ENCODE results near the gene CXCR2.
"Not testable (repeated sequence)": the region's sequence is repeated elsewhere in the genome, so short reads cannot be mapped to it uniquely, and the experiment has no call there.

The CXCR2 gene

DNA sequence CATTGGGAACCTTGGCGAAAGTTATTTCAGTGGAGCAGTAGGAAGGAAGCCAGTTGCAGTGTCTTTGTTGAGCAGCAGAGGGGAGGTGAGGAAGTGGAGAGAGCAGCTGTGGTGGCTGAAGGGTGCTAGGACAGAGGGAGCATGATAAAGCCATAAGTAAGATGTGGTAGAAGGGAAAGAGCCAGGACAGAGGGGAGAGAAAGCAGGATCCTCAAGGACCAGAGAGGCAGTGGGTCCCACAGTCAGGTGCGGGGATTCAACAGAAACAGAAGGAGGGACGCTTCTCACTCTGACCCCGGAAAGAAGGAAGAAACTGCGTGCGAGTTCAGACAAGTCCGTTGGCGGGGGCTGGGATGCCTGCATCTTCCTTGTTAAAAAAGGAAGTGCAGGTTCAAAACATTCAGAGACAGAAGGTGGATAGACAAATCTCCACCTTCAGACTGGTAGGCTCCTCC is at the start of gene CXCR2:
TSS of gene CXCR2 (plus strand) at position 403 of the 455 bp plus-strand sequence. CDS start 8,774 bp downstream, outside the sequence.
- no peak for DNase-seq (ENCODE audit: low read depth in 3 of 3)

DNA sequence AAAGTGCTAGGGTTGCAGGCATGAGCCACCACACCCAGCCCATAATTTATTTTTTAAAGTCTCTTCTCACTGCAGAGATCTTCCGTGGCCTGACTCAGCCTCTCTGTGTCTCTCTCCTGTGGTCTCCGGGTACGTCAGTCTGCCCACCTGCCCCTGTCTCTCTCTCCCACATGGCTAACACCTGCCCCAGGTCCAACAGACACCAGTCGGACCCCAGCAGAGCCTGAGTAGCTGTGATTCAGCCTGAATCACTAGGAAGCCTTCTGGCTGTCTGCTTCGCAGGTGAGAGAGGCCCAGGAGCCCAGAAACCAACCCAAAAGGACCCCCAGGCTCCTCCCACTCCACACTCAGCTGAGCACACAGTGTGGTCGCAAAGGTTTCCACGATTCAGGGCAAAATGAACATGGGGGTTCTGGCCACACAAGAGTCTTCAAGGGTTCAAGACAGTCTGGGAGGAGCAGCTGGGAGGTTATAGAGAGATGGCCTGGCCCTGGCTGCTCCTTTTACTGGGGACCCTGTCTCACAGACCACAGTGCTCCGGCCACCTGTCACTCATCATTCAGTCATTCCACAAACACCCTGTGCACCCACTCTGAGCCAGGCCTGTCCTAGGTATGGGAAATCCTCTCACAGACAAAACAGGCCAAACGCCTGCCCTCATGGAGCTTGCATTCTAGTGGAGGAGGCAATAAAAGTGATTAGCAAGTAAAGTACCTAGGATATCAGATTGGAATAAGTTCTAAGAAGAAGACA is 48.2 kb upstream of the CXCR2 start:
- no peak for DNase-seq (ENCODE audit: low read depth in 3 of 3)

DNA sequence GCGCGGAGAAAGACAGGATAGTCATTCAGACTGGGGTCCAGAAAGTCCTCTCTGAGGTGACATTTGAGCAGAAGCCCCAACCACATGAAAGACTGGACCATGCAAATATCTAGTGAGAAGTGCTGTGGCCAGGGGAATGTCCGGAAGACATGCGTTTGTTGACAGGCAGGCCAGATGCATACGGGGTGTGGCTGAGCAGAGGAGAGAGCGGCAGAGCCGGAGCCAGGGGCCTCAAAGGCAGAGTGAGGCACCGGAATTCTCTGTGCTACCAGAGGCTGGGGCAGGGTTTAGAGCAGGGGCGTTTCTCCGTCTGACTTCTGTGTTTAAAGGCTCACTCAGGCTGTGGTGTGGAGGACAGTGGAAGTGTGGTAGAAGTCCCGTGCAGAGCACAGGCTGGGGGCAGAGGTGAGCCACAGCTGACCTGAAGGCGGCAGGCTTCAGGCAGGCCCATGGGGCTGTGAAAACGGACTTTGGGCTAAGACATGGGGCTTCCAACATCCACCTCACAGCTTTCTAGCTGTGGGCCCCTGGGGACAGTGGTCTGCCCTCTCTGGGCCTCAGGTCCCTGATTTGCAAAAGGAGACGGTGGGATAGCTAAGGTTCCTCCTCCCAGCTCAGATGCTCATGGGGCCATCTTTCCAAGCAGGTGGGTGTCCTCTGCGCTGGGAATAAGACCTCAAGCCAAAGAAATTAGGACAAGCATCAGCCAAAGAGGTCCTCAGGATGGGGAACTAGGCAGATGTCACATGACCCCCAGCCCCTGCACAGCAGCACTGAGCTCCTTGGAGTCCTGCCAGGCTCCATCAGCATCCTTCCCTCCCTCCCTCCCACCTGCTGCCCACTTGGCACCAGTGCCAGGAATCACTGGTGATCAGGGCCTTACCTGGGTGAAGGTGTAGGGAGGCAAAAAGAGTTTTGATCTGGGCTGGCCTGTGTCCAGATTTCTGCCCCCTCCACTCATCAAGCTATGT is 45.6 kb upstream of the CXCR2 start:
- DNase-seq (ENCODE audit: low read depth in 3 of 3), result no peak

DNA sequence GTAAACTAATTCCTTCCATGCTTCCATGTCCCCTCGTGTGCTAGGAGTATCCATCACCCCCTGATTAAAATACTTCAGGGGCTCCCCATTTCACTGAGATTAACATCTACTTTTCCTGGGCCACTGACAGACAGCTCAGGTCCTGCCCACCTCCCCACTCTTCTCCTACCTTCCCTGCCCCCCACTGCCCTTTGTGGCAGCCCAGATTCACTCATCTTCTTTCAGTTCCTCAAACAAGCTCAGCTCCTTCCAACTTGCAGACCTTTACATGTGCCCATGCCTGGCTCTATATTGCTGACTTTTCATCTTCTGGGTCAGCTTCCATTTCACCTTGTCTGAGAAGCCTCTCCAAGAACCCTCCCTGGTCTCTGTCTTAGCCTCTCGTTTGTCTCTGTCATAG is 44.8 kb upstream of the CXCR2 start:
- DNase-seq (ENCODE audit: low read depth in 3 of 3), result no peak

DNA sequence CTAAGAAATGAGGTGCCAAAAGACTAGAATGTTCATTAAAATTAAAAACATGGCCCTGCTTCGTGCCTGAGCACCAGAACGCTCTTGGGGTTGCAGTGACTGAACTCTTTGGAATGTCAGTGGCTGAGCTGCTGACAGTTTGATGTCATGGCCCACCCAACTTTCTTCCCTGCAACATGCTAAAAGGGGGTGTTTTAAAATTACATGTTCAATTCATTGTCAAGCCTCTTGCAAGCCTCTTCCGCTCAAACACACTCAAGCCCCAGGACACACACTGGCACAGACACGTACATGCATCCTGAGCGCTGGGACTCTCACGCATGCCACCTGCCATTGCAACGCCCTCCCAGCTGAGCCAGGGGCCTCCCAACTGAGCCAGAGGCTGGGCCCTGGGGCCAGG is 44.1 kb upstream of the CXCR2 start:
- no peak for DNase-seq (ENCODE audit: low read depth in 3 of 3)

DNA sequence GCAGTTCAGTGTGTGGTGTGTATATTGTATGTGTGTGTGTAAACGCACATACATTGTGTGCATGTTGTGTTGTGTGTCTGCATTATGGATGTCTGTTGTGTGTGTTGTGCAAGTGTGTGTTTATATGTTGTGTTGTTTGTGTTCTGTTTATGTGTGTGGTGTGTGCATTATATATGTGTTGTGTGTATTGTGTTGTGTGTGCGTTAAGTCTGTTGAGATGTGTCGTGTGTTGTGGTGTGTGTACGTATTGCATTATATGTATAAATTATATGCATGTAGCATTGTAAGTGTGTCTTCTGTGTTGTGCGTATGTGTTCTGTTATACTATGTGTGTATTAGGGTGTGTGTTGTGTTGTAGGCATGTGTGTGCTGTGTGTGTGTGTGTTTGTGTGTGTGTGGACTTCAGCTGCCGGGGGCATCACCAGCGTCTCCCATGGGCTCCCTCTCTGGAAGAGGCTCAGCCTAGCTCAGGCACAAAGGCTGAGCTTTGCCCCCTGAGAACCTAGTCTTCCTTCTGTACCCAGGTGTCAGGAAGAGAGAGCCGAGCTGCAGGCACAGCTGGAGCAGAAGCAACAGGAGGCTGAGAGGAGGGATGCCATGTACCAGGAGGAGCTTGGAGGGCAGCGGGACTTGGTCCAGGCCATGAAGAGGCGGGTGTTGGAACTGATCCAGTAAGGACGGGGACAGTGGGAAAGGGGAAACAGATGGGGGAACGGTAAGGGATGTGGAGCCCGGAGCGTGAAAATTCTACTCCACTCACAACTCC is 43.1 kb upstream of the CXCR2 start:
- DNase-seq (ENCODE audit: low read depth in 3 of 3), result no peak

DNA sequence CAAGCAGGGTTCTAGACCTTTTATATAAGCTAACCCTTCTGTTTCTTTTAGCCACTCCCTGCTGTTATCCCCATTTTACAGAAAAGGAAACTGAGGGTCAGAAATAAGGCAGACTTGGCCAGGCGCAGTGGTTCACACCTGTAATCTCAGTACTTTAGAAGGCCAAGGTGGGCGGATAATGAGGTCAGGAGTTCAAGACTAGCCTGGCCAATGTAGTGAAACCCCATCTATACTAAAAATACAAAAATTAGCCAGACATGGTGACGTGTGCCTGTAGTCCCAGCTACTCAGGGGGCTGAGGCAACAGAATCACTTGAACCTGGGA is 42.5 kb upstream of the CXCR2 start:
- no peak for DNase-seq (ENCODE audit: low read depth in 3 of 3)

DNA sequence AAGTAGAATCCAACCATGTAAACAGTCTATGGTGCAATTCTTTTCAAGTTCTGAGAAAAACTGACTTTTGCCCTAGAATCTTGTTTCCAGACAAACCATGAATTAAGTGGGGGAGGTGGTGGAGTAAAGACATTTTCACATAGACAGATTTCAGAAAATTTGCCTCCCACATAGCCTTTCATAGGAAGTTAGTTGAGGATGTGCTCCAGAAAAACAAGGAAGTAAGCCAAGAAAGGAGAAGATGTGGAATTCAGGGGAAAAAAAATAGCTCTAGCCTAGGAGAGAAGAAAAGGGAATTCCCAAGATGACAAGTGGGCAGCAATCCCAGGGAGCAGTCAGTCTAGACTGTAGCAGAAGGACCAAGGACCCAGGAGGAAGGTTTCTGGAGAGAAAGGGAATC is 39.4 kb upstream of the CXCR2 start:
- no peak for DNase-seq (ENCODE audit: low read depth in 3 of 3)

DNA sequence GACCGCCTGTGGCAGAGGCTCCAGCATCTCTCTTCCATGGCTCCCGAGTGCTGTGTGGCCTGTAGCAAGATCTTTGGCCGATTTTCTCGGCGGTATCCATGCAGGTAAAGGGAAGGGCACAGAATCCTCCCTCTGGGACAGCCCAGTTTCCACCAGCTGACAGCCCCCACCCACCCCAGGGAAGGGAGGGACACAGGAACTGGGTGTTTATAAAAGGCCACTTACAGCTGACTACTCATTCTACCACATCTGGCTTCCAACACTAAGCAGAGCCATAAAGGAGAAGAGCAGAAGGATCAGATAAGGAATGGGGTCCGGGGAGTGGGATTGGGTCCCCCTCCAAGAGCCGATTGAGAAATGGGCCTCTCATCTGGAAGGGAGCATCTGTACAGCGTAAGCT is 36.6 kb upstream of the CXCR2 start:
- no peak for DNase-seq (ENCODE audit: low read depth in 3 of 3)

DNA sequence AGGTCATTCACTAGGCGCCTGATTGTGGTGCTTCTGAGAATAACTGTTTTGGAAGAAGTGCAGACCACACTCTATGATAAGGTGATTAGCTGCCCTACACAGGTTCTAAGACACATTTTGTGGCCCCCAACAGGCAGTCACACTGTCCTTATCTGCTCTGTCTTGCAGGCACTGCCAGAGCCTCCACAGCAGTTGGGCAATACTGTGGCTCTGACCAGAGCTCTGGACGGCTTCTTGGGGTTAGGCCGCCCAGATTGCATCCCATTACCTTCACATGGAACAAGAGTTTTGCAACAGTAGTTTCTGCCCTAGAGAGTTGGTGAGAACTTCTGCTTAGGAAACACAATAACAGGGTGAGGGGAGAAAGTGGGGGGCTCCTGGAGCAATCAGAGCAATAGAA is 34.1 kb upstream of the CXCR2 start:
- no peak for DNase-seq (ENCODE audit: low read depth in 3 of 3)

DNA sequence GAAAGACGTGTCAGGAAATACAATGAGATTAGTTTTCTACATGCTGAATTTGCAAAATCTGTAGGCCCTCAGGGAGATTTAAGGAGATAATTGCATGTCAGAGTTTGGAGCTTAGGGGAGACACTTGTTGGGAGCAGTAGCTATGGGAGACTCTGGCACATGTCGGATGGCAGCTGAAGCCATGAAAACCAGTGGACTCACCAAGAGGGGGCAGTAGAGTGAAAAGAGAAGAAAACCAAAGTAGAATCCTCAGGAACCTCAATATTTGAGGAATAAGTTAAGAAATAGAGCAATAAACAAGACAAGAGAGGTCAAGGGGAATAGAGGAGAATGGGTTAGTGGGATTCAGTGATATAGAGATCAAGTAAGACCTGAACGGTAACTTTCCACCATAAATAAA is 31.9 kb upstream of the CXCR2 start:
- no peak for DNase-seq (ENCODE audit: low read depth in 3 of 3)

DNA sequence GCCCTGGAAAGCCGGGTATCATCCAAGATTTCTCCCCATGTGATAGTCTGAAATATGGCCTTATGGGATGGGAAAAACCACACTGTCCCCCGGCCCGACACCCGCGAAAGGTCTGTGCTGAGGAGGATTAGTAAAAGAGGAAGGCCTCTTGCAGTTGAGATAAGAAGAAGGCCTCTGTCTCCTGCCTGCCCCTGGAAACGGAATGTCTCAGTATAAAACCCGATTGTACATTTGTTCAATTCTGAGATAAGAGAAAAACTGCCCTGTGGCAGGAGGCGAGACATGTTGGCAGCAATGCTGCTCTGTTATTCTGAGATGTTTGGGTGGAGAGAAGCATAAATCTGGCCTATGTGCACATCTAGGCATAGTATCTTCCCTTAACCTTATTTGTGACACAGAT is 30.0 kb upstream of the CXCR2 start:
- no peak for DNase-seq (ENCODE audit: low read depth in 3 of 3)

DNA sequence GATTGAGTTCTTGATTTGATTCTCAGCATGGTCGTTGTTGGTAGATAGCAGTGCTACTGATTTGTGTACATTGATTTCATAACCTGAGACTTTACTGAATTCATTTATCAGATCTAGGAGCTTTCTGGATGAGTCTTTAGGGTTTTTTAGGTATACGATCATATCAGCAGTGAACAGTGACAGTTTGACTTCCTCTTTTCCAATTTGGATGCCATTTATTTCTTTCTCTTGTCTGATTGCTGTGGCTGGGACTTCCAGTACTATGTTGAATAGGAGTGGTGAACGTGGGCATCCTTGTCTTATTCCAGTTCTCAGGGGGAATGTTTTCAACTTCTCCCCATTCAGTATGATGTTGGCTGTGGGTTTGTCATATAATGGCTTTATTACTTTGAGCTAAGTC is 27.9 kb upstream of the CXCR2 start:
- no peak for DNase-seq (ENCODE audit: low read depth in 3 of 3)

DNA sequence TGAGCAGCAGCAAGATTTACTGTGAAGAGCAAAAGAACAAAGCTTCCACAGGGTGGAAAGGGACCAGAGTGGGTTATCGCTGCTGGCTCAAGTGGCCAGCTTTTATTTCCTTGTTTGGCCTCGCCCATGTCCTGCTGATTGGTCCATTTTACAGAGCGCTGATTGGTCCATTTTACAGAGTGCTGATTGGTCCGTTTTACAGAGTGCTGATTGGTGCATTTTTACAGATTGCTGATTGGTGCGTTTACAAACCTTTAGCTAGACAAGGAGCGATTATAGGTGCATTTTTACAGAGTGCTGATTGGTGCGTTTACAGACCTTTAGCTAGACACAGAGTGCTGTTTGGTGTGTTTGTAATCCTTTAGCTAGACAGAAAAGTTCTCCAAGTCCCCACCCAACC is 17.0 kb upstream of the CXCR2 start:
- not testable (repeated sequence) for DNase-seq (ENCODE audit: low read depth in 3 of 3)

DNA sequence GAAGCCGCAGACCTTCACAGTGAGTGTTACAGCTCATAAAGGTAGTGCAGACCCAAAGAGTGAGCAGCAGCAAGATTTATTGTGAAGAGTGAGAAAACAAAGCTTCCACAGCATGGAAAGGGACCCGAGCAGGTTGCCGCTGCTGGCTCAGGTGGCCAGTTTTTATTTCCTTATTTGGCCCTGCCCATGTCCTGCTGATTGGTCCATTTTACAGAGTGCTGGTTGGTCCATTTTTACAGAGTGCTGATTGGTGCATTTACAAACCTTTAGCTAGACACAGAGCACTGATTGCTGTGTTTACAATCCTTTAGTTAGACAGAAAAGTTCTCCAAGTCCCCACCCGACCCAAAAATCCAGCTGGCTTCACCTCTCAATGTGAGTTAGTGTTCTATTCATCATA is 4.0 kb upstream of the CXCR2 start:
- not testable (repeated sequence) for DNase-seq (ENCODE audit: low read depth in 3 of 3)

DNA sequence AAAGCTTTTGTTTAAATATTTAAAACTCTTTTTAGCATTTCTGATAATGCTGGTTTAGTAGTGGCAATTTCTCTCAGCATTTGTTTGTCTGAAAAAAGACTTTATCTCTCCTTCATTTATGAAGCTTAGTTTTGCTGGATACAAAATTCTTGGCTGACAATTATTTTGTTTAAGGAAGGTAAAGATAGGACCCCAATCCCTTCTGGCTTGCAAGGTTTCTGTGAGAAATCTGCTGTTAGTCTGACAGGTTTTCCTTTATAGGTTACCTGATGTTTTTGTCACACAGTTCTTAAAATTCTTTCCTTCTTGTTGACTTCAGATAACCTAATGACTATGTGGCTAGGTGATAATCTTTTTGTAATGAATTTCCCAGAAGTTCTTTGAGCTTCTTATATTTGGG is 3.5 kb upstream of the CXCR2 start:
- not testable (repeated sequence) for DNase-seq (ENCODE audit: low read depth in 3 of 3)

DNA sequence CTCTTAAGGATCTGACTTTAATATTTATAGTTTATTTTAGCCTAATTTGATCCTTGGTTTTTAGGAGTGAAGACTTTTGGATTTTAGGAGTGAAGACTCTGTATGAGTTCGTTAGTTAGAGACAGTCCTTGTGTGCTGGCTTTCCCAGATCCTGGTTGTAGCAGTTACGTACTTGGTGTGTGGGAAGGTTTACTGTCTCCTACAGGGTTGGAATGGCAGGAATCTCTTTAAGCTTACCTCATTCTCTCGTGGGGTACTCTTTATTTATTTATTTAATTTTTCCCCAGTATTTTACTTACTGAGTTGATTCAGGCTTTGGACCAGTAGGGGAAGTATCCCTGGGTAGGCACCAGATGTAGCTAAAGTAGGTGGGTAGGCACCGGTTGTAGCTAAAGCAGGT is 1.8 kb upstream of the CXCR2 start:
- no peak for DNase-seq (ENCODE audit: low read depth in 3 of 3)

DNA sequence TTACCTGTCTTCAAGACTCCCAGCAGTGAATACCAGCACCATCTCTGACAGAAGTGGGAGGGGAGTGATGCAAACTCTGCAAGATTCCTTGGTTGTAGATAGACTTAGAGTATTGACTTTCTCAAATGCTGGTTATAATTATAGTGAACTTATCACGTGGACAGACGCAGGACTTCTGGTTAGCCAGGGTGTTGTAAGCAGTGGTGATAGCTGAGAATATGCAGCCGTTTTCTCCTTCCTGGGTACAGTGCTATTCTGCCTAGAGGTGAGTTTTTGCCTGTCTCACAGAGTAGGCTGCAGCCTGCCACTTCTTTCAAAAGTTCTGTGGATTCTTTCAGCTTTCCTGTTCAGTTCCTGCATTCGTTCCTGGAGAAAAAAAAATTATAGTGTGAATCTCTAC is 733 bp upstream of the CXCR2 start:
- no peak for DNase-seq (ENCODE audit: low read depth in 3 of 3)

DNA sequence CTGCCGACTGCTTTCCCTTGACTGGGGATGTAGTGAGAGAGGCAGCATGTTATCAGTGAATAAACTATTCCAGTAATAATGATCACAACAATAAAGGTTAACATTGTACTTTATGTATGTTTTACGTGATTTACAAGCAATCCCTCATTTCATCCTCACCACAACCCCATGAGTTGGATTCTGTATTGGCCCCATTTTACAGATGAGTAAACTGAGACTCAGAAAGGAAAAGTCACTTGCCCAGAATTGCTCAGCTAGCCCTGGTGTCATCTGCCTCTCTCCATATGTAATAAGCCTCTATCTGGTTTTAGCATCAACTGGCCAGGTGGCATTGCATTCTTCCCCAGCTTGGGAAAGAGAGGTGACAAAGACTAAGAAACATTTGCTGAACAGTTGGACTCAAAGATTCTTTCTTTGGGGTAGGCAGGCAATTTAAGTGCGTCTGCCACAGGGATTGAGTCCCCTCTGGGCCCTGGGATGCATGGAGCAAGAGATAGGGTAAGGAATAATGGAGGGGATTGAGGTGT is 2.2 kb downstream of the CXCR2 start:
- DNase-seq (ENCODE audit: low read depth in 3 of 3), result no peak

DNA sequence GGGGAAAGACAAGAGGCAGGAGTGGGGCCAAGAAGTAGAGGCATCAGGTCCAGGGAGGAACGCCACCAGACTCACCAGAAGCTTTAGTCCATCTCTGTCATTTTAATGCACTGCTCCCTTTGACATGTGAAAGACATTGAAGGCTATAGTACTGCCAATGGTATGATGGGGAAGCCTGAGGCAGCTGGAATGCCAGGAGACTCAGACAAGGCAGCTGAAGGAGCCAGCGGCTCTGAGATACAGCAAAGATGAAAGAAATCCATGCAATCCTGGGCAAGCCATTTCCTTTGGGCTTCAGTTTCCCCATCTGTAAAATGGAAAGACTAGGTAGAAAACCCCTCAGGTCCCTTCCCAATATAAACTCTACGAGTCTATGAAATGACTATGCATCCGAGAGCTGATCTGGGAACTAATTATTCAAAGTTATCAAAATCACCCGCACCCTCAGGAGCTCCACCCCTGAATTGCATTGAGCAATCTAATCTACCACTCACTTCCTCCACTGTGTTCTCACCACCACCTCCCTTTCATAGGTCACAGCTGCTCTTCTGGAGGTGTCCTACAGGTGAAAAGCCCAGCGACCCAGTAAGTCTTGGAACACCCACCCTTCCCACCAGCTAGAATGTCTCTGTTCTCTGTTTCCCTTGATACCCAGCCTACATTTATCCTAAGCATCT is 3.1 kb downstream of the CXCR2 start:
- no peak for DNase-seq (ENCODE audit: low read depth in 3 of 3)

DNA sequence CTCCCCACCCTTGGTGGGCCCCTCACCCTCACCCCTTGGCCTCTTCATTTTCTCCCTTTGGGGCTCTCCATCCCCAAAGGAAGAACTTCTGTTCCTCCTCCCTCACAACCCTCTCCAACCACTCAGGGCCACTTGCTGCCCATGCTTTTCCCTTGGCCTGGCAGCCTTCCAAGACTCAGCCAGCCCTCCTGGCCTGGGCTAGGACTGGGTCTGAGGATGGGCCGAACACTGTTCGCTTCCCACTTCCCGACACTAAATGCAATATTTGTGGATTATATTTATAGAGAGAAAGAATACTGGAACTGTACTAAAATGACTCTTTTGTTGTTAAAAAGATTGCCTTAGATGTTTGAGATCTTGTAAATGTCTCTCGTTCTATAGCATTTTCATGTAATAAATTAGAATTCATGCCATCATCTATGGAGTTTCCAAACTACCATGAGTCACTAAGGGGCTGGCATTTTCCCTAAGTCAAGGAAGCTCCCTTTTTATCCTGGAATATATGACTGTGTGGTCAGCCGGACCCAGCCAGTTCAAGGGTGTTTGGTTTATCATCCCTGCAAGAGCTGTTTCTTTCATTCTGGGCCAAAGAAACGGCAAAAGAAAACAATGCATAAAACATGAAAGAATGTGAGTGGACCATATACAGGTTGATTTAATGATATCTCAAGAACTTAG is 3.8 kb downstream of the CXCR2 start:
- DNase-seq (ENCODE audit: low read depth in 3 of 3), result no peak

All from stimulated activated CD4-positive, alpha-beta T cell treated with anti-CD3 and anti-CD28 coated beads, TNF-alpha, amount 100 ng/mL, for 24 hours (primary cell).